Testis (tissue), 3 donors: ENCODE data around the gene KIF26A. TPM values are rescaled to one million over a fixed set of nuclear protein-coding genes. Genes with fewer than 3 reads are reported as not detected.

Experiments
- DNase-seq: peaks from one replicate; pipeline ENCODE4 v3.0.0-alpha.2; 2019
- H3K27ac ChIP-seq, 2 donors: fragments of 200-600 bp; sonication (generic); one replicate each; pipeline ENCODE4 v1.5.1; 2019
- H3K27me3 ChIP-seq: fragments of 200-600 bp; sonication (generic); one replicate; pipeline ENCODE4 v1.5.1; 2019
- H3K36me3 ChIP-seq: fragments of 200-600 bp; sonication (generic); one replicate; pipeline ENCODE4 v1.5.1; 2017; ENCODE audit warnings: low read depth; ENCODE audit errors: missing control alignments
- H3K4me1 ChIP-seq: fragments of 200-600 bp; sonication (generic); one replicate; pipeline ENCODE4 v1.5.1; 2019
- H3K4me3 ChIP-seq, 2 donors: fragments of 200-600 bp; sonication (generic); one replicate each; pipeline ENCODE4 v1.5.1; 2017 to 2019
- H3K9me3 ChIP-seq: fragments of 200-600 bp; sonication (generic); one replicate; pipeline ENCODE4 v1.5.1; 2017
- CTCF ChIP-seq, 3 experiments: fragments of 450-650 bp in 2 of 3; fragments of 200-600 bp in 1 of 3; sonication (generic) in 1 of 3; IDR thresholded peaks; one replicate each; pipeline ENCODE4 v1.5.1; 2016 to 2019; ENCODE audit warnings: antibody characterized with exemption in 3 of 3, mild to moderate bottlenecking in 2 of 3, moderate library complexity in 1 of 3
- POLR2A ChIP-seq: fragments of 450-650 bp; IDR thresholded peaks from one replicate; pipeline ENCODE4 v1.6.1; 2017; ENCODE audit warnings: antibody characterized with exemption, mild to moderate bottlenecking, moderate library complexity
- WGBS, 2 donors: methylation state at CpG; one replicate each; pipeline ENCODE4 v1.1.5; 2018; 5-methylcytosine and 5-hydroxymethylcytosine counted together
- intact Hi-C: fragments of 100-400 bp; cut with DNase I; formaldehyde crosslinking; loops from one replicate; pipeline ENCODE4 v1.15.1; 2023; ENCODE audit warnings: low total_unique reads
- polyA plus RNA-seq: library from polyadenylated mRNA; stranded (reverse); fragments of 350-450 nt; fragmentation: Illumina TruSeq; extraction: RNeasy Lipid Tissue Mini Kit (QIAGEN cat#74804); gene quantifications from one replicate; pipeline ENCODE4 v1.2.3, GENCODE V29; 2014; ENCODE audit warnings: low read depth, low replicate concordance; ENCODE audit not compliant: insufficient read depth
- total RNA-seq, 2 donors: library from RNA; depleted of rRNA; stranded (reverse); fragments of >200 nt; gene quantifications; one replicate each; pipeline ENCODE4 v1.2.3, GENCODE V29; 2016

KIF26A gene
- total and polyA plus RNA-seq, 3 donors from 2014 or later = 5.6 to 21.2 (median 18.3) TPM

DNA sequence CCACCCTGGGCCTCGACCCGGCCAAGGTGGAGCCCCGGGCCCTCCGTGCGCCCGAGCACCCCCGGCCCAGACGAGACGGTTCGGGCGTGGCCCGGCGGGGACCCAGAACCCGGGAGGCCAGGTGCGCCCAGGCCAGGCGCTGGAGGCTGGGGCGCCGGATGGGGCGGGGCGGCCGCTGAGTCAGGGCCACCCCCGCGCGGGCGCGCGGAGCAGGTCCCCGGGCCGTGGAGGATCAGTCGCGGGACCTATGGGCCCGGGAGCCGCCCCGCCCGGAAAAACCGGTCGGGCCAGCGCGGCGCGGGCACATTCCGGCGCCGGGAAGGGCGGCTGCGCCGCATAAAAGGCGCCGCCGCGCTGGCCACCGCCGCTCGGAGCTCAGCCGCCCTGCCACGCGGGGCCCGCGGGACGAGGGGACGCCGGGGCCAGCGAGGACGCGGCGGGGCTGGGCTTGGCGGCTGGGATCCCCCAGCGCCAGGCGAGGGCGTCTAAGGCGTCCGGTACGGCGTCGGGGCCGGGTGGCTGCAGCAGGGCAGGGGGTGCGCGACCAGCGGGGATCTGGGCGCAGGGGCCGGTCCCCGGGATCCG, 21.5 kb upstream of the KIF26A start:
- intact Hi-C loops = no loop called here
- H3K4me1 ChIP-seq = peaks cover 3% of the 10 kb centered on the region
- H3K36me3 ChIP-seq = no peaks in the 10 kb centered on the region
- no peaks in the 10 kb centered on the region for H3K9me3 ChIP-seq
- H3K4me3 ChIP-seq = peak overlapping the region; percentile 24 to 36
- no peak overlapping the region for H3K27ac ChIP-seq
- H3K27me3 ChIP-seq = no peaks in the 10 kb centered on the region
- no peak for DNase-seq
- WGBS, 2 donors = 0 to 1% methylated on average over 7 to 48 of the region's 83 CpGs
- no peak for TF ChIP-seq CTCF (IDR thresholded peaks at IDR 0.05)
- TF ChIP-seq POLR2A = no peak

GRCh38 chr14:104117341-104118005, 20.9 kb upstream of the KIF26A start:
- Histone ChIP-seq H3K4me1 (peaks cover 3% of the 10 kb centered on the region), H3K9me3 (no peaks in the 10 kb centered on the region), H3K36me3 (no peaks in the 10 kb centered on the region), H3K27ac (no peak overlapping the region), H3K4me3 (peak overlapping the region; percentile 24 to 36), H3K27me3 (no peaks in the 10 kb centered on the region)
- intact Hi-C loops = no loop called here
- DNase-seq = no peak
- no peak for TF ChIP-seq CTCF (IDR thresholded peaks at IDR 0.05)
- no peak for TF ChIP-seq POLR2A
- 2 to 5% methylated on average over 12 to 63 of the region's 71 CpGs for WGBS, 2 donors

- intact Hi-C loops = no loop called here
- no peak for DNase-seq
- no peaks in the 10 kb centered on the region for H3K27me3 ChIP-seq
- H3K4me1 ChIP-seq = peaks cover 3% of the 10 kb centered on the region
- H3K9me3 ChIP-seq = no peaks in the 10 kb centered on the region
- no peak overlapping the region for H3K27ac ChIP-seq
- 19 to 59% methylated on average over 10 to 27 of the region's 30 CpGs for WGBS, 2 donors
- H3K36me3 ChIP-seq = no peaks in the 10 kb centered on the region
- TF ChIP-seq CTCF (IDR thresholded peaks at IDR 0.05) = no peak
- peak overlapping the region in 1 of 2 donors; percentile 36 for H3K4me3 ChIP-seq
Observed at GRCh38 chr14:104118006-104118844, 20.2 kb upstream of the KIF26A start.

GRCh38 chr14:104119119-104119487, 19.3 kb upstream of the KIF26A start:
- DNase-seq = no peak
- Histone ChIP-seq H3K4me3 (no peak overlapping the region), H3K4me1 (peaks cover 3% of the 10 kb centered on the region), H3K27ac (no peak overlapping the region), H3K27me3 (no peaks in the 10 kb centered on the region), H3K9me3 (no peaks in the 10 kb centered on the region), H3K36me3 (no peaks in the 10 kb centered on the region)
- TF ChIP-seq POLR2A (no peak), CTCF (IDR thresholded peaks at IDR 0.05) (no peak)
- WGBS, 2 donors = 68 to 72% methylated on average over 3 of the region's 3 CpGs
- intact Hi-C loops = no loop called here
